Stimulated activated CD8-positive, alpha-beta memory T cell treated with anti-CD3 and anti-CD28 coated beads, Interleukin-12 subunit alpha, Interleukin-12 subunit beta, amount 100 ng/mL, for 24 hours (primary cell): ENCODE measurements around the gene NTN4.
"Not testable (repeated sequence)": the region's sequence is repeated elsewhere in the genome, so short reads cannot be mapped to it uniquely, and the experiment has no call there.

Source experiments
- DNase-seq: peaks from one replicate; pipeline ENCODE4 v3.0.0-alpha.2; 2020; ENCODE audit errors: extremely low read depth

The NTN4 gene

GRCh38 chr12:95712269-95712668, 78.3 kb downstream of the NTN4 start:
- DNase-seq, result no peak

- DNase-seq, result no peak
Measured at GRCh38 chr12:95710386-95710785, 80.2 kb downstream of the NTN4 start.

GRCh38 chr12:95709152-95709551, 81.4 kb downstream of the NTN4 start:
- no peak for DNase-seq

- DNase-seq, result no peak
Measured at GRCh38 chr12:95705143-95705542, 85.4 kb downstream of the NTN4 start.

- no peak for DNase-seq
Measured at GRCh38 chr12:95703986-95704385, 86.6 kb downstream of the NTN4 start.

- no peak for DNase-seq
Measured at GRCh38 chr12:95701722-95702418, 88.7 kb downstream of the NTN4 start.

- DNase-seq, result no peak
Measured at GRCh38 chr12:95701275-95701674, 89.3 kb downstream of the NTN4 start.

GRCh38 chr12:95700316-95700785, 90.2 kb downstream of the NTN4 start:
- no peak for DNase-seq

- DNase-seq, result no peak
Measured at GRCh38 chr12:95699579-95699978, 91.0 kb downstream of the NTN4 start.

GRCh38 chr12:95694136-95694535, 96.4 kb downstream of the NTN4 start:
- no peak for DNase-seq

GRCh38 chr12:95693689-95694088, 96.9 kb downstream of the NTN4 start:
- no peak for DNase-seq

GRCh38 chr12:95690861-95691635, 99.5 kb downstream of the NTN4 start:
- no peak for DNase-seq

GRCh38 chr12:95687937-95688336, 102.6 kb downstream of the NTN4 start:
- DNase-seq, result no peak

- no peak for DNase-seq
Measured at GRCh38 chr12:95683418-95683817, 107.1 kb downstream of the NTN4 start.

- no peak for DNase-seq
Measured at GRCh38 chr12:95681210-95681765, 109.3 kb downstream of the NTN4 start.

GRCh38 chr12:95678684-95679083, 111.9 kb downstream of the NTN4 start:
- DNase-seq, result no peak

- not testable (repeated sequence) for DNase-seq
Measured at GRCh38 chr12:95677782-95678181, 112.8 kb downstream of the NTN4 start.

GRCh38 chr12:95674631-95675030, 115.9 kb downstream of the NTN4 start:
- DNase-seq, result no peak

GRCh38 chr12:95674163-95674562, 116.4 kb downstream of the NTN4 start:
- DNase-seq, result no peak

- no peak for DNase-seq
Measured at GRCh38 chr12:95673576-95673975, 117.0 kb downstream of the NTN4 start.

- DNase-seq, result no peak
Measured at GRCh38 chr12:95672166-95672565, 118.4 kb downstream of the NTN4 start.

- no peak for DNase-seq
Measured at GRCh38 chr12:95671265-95671664, 119.3 kb downstream of the NTN4 start.

- DNase-seq, result no peak
Measured at GRCh38 chr12:95663525-95663924, 127.0 kb downstream of the NTN4 start.
